IMR-90 (cell line): ENCODE results near the gene RGS17. TPM values are rescaled to one million over a fixed set of nuclear protein-coding genes. Genes with fewer than 3 reads are reported as not detected.

Source experiments
- ATAC-seq: fragments of 200-7000 bp; cut with Tn5 transposase; 2 replicates; pipeline ENCODE4 v1.9.1; 2020; ENCODE audit warnings: low read depth, mild to moderate bottlenecking, moderate library complexity
- BruUV-seq: library from RNA; stranded (reverse); fragments of 400-500 nt; replicated peaks from 2 replicates; lab custom pipeline; 2021; lab: Mats Ljungman, UMichigan
- CTCF ChIA-PET: fragments of 300-600 bp; formaldehyde crosslinking; extraction: SDS; loops from one replicate; lab custom pipeline; 2021; ENCODE audit warnings: antibody characterized with exemption; lab: Yijun Ruan, JAX
- POLR2A ChIA-PET: fragments of 300-600 bp; sonication (Branson Sonifier 250); formaldehyde crosslinking; loops from one replicate; lab custom pipeline; 2022; ENCODE audit warnings: antibody characterized with exemption; ENCODE audit not compliant: unreplicated experiment; lab: Charles Lee
- DNase-seq: peaks from one replicate; pipeline ENCODE4 v3.0.0; 2013
- H2AFZ ChIP-seq: replicated peaks from 2 replicates; pipeline ENCODE3; 2013; ENCODE audit warnings: low read length, mild to moderate bottlenecking; ENCODE audit not compliant: poor library complexity
- H2AK5ac ChIP-seq: 2 replicates; pipeline ENCODE4 v1.6.1; 2013; ENCODE audit warnings: low read depth, low read length, inconsistent platforms
- H2AK9ac ChIP-seq: replicated peaks from 2 replicates; pipeline ENCODE3; 2013; ENCODE audit warnings: mild to moderate bottlenecking, low read depth, low read length, moderate library complexity; ENCODE audit not compliant: poor library complexity
- H2BK120ac ChIP-seq: 2 replicates; pipeline ENCODE4 v1.6.1; 2013; ENCODE audit warnings: low read depth, low read length, inconsistent platforms
- H2BK15ac ChIP-seq: 3 replicates; pipeline ENCODE4 v1.6.1; 2013; ENCODE audit warnings: low read depth, low read length, inconsistent platforms
- H2BK20ac ChIP-seq: 2 replicates; pipeline ENCODE4 v1.6.1; 2013; ENCODE audit warnings: low read depth, mild to moderate bottlenecking, inconsistent platforms, low read length, moderate library complexity
- H2BK5ac ChIP-seq: 2 replicates; pipeline ENCODE4 v1.6.1; 2013; ENCODE audit warnings: mild to moderate bottlenecking, low read depth, low read length, inconsistent platforms; ENCODE audit not compliant: poor library complexity, severe bottlenecking
- H3K14ac ChIP-seq: replicated peaks from 2 replicates; pipeline ENCODE4 v1.6.1; 2013; ENCODE audit warnings: low read depth, low read length, inconsistent platforms
- H3K18ac ChIP-seq: 2 replicates; pipeline ENCODE4 v1.6.1; 2013; ENCODE audit warnings: low read depth, low read length, control low read depth
- H3K23ac ChIP-seq: 2 replicates; pipeline ENCODE4 v1.6.1; 2013; ENCODE audit warnings: low read depth, low read length, inconsistent platforms
- H3K27ac ChIP-seq: 2 replicates; pipeline ENCODE4 v1.5.1; 2013; ENCODE audit warnings: mild to moderate bottlenecking, control low read depth, low read length; ENCODE audit not compliant: insufficient read depth
- H3K27me3 ChIP-seq: 2 replicates; pipeline ENCODE4 v1.6.1; 2013; ENCODE audit warnings: low read length; ENCODE audit not compliant: control insufficient read depth, insufficient read depth
- H3K36me3 ChIP-seq: 2 replicates; pipeline ENCODE4 v1.6.1; 2013; ENCODE audit warnings: low read length, mixed read lengths; ENCODE audit not compliant: control insufficient read depth, insufficient read depth
- H3K4ac ChIP-seq: 2 replicates; pipeline ENCODE4 v1.6.1; 2013; ENCODE audit warnings: low read depth, low read length, inconsistent platforms
- H3K4me1 ChIP-seq: 2 replicates; pipeline ENCODE4 v1.6.1; 2013; ENCODE audit warnings: low read length, mixed read lengths; ENCODE audit not compliant: control insufficient read depth, insufficient read depth
- H3K4me2 ChIP-seq: 2 replicates; pipeline ENCODE4 v1.6.1; 2013; ENCODE audit warnings: low read depth, mild to moderate bottlenecking, control low read depth, low read length, moderate library complexity
- H3K4me3 ChIP-seq: 2 replicates; pipeline ENCODE4 v1.5.1; 2013; ENCODE audit warnings: low read depth, mild to moderate bottlenecking, control low read depth, low read length, moderate library complexity; ENCODE audit not compliant: insufficient read depth
- H3K56ac ChIP-seq: 2 replicates; pipeline ENCODE4 v1.6.1; 2013; ENCODE audit warnings: low read length, inconsistent platforms; ENCODE audit not compliant: insufficient read depth; ENCODE audit errors: extremely low read depth
- H3K79me1 ChIP-seq, 2 experiments: 2 replicates each; pipeline ENCODE4 v1.6.1; 2013; ENCODE audit warnings: low read length in 2 of 2, inconsistent platforms in 1 of 2, low read depth in 1 of 2
- H3K9ac ChIP-seq: 2 replicates; pipeline ENCODE4 v1.6.1; 2013; ENCODE audit warnings: low read depth, low read length, control low read depth
- H3K9me1 ChIP-seq: 2 replicates; pipeline ENCODE4 v1.6.1; 2013; ENCODE audit warnings: low read length, inconsistent platforms; ENCODE audit not compliant: insufficient read depth
- H3K9me3 ChIP-seq: 2 replicates; pipeline ENCODE4 v1.6.1; 2013; ENCODE audit warnings: low read length; ENCODE audit not compliant: control insufficient read depth, insufficient read depth
- H4K20me1 ChIP-seq: 2 replicates; pipeline ENCODE4 v1.6.1; 2013; ENCODE audit warnings: low read length, inconsistent platforms; ENCODE audit not compliant: insufficient read depth
- H4K5ac ChIP-seq: 2 replicates; pipeline ENCODE4 v1.6.1; 2013; ENCODE audit warnings: mild to moderate bottlenecking, low read depth, low read length, control low read depth
- H4K8ac ChIP-seq, 2 experiments: 2 replicates each; pipeline ENCODE4 v1.6.1; 2013; ENCODE audit warnings: low read depth in 2 of 2, low read length in 2 of 2, control low read depth in 1 of 2, inconsistent platforms in 1 of 2
- H4K91ac ChIP-seq: 2 replicates; pipeline ENCODE4 v1.6.1; 2013; ENCODE audit warnings: low read depth, low read length, inconsistent platforms; ENCODE audit not compliant: insufficient read depth
- BHLHE40 ChIP-seq: fragments of 150-350 bp; IDR thresholded peaks from 2 replicates; pipeline ENCODE4 v1.6.1; 2016; ENCODE audit warnings: mild to moderate bottlenecking, low read depth, low read length
- CEBPB ChIP-seq: IDR thresholded peaks from 2 replicates; pipeline ENCODE4 v1.6.1; 2012; ENCODE audit warnings: low read depth, low read length, improper control_type of control experiment
- CHD1 ChIP-seq: IDR thresholded peaks from 2 replicates; pipeline ENCODE4 v1.6.1; 2012; ENCODE audit warnings: low read depth, low read length, improper control_type of control experiment
- FOS ChIP-seq: fragments of 150-350 bp; IDR thresholded peaks from 2 replicates; pipeline ENCODE4 v1.6.1; 2016; ENCODE audit warnings: low read depth, low read length
- MXI1 ChIP-seq: IDR thresholded peaks from 2 replicates; pipeline ENCODE4 v1.6.1; 2012; ENCODE audit warnings: low read depth, mild to moderate bottlenecking, low read length, moderate library complexity, borderline replicate concordance
- RCOR1 ChIP-seq: IDR thresholded peaks from 2 replicates; pipeline ENCODE4 v1.6.1; 2012; ENCODE audit warnings: mild to moderate bottlenecking, low read length, improper control_type of control experiment; ENCODE audit not compliant: insufficient replicate concordance
- WGBS, 2 experiments: methylation state at CpG; one replicate each; pipeline versions ENCODE4 v1.1.5 to v1.1.7; 2013; ENCODE audit warnings: missing lambda C conversion rate in 2 of 2; ENCODE audit not compliant: insufficient read length in 1 of 2; ENCODE audit errors: extremely low coverage in 2 of 2; 5-methylcytosine and 5-hydroxymethylcytosine counted together
- dilution Hi-C: fragments of 300-500 bp; cut with HindIII; formaldehyde crosslinking; loops from one replicate; pipeline ENCODE4 v1.14.3; 2018; ENCODE audit warnings: low sequenced_read_pairs; ENCODE audit not compliant: unreplicated experiment
- in situ Hi-C: fragments of 300-500 bp; cut with MboI; formaldehyde crosslinking; loops from 3 replicates; pipeline ENCODE4 v1.14.3; 2019; ENCODE audit warnings: low sequenced_read_pairs, inconsistent platforms, mixed read lengths
- intact Hi-C: fragments of 100-400 bp; cut with micrococcal nuclease; formaldehyde crosslinking; loops from 2 replicates; pipeline ENCODE4 v1.10.0; 2022
- polyA plus RNA-seq, 3 experiments: library from polyadenylated mRNA; depleted of rRNA; stranded (reverse); fragments of >200 nt; gene quantifications; 2 replicates each; pipeline ENCODE4 v1.2.3, GENCODE V29; 2012; ENCODE audit warnings: low replicate concordance in 1 of 3
- total RNA-seq: library from RNA; depleted of rRNA; stranded (reverse); fragments of >200 nt; gene quantifications from 2 replicates; pipeline ENCODE4 v1.2.3, GENCODE V29; 2012
- TF ChIP-seq, protein P1 (sequence below): fragments of 150-350 bp; IDR thresholded peaks from 2 replicates; pipeline ENCODE4 v1.6.1; 2017; ENCODE audit warnings: mild to moderate bottlenecking, antibody characterized with exemption, low read length, low read depth

RGS17 gene
- total and polyA plus RNA-seq, 2 of the 4 experiments (the other 2 are of a cell fraction) = 0.75 to 1.4 TPM

DNA sequence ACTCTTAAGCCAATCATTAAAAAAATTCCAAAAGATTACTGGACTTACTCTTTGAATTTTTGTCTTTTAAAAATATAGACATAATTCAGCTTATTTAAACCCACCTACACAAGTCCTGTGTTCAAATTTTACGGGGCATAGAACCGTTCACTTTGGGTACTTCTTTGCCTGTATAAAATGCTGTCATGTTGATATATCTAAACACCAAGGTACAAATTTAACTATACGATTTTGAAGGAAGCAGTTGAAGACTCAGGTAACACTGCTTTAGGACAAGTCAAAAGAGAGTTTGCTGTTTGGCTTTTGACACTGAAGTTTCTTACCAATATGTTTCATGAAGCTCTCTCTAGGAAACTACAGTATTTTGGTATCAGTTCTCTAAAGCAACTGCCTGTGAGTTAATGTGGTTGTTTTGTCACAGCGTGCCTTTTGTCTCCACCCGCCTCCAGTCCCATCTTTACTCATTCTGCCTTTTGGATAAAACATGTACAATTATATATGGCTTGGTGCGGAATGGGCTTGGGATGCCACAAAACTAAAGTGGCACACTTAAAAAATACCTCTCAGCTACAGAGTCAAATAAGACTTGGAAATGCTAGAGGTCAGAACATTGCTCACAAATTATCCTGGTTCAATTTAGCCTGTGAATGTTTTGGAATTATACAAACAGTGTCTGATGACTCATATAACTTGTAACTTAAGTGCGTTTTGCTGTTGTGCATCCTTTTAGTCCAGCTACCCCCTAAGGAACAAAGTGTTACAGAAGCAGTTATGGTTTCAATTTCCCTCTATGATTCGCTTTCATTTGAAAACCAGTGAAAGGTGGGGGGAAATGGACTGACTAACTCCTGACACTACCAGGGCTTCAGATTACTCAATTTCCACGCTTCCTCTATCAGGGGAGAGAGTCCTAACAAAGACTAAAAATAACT lies 38.7 kb downstream of the RGS17 start:
- TF ChIP-seq RCOR1 = no peak
- no peak for TF ChIP-seq MXI1
- peak; percentile 85 for TF ChIP-seq FOS
- TF ChIP-seq, protein P1, sequence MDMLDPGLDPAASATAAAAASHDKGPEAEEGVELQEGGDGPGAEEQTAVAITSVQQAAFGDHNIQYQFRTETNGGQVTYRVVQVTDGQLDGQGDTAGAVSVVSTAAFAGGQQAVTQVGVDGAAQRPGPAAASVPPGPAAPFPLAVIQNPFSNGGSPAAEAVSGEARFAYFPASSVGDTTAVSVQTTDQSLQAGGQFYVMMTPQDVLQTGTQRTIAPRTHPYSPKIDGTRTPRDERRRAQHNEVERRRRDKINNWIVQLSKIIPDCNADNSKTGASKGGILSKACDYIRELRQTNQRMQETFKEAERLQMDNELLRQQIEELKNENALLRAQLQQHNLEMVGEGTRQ = no peak
- TF ChIP-seq BHLHE40 = peak; percentile 45; the same call in 1 of the 2 replicates
- no peak for TF ChIP-seq CHD1
- TF ChIP-seq CEBPB = peak; percentile 75
- Histone ChIP-seq H3K9me1 (no peaks in the 10 kb centered on the region; the same call in 1 of the 2 replicates), H3K56ac (peak overlapping the region; percentile 11; the same call in 1 of the 2 replicates), H3K36me3 (no peaks in the 10 kb centered on the region), H3K4me3 (peak overlapping the region; percentile 4; the same call in 1 of the 2 replicates), H3K9ac (no peak overlapping the region), H3K79me1 (no peaks in the 10 kb centered on the region), H3K4me1 (peaks cover 6% of the 10 kb centered on the region), H4K8ac (peak overlapping the region in 1 of 2 experiments; percentile 29; a peak in 2 of 4 replicates), H2BK15ac (peak overlapping the region; percentile 38; the same call in 1 of the 3 replicates), H2AK5ac (peak overlapping the region; percentile 50; the same call in 1 of the 2 replicates), H4K20me1 (no peaks in the 10 kb centered on the region), H3K9me3 (no peaks in the 10 kb centered on the region), H2BK20ac (peak overlapping the region; percentile 79; the same call in 1 of the 2 replicates), H3K14ac (peak overlapping the region; percentile 22; the same call in 1 of the 2 replicates), H2BK5ac (peak overlapping the region; percentile 65), H4K91ac (no peak overlapping the region), H3K27me3 (no peaks in the 10 kb centered on the region), H2AK9ac (no peak overlapping the region), H3K23ac (peak overlapping the region; percentile 41; the same call in 1 of the 2 replicates), H3K27ac (peak overlapping the region; percentile 62; the same call in 1 of the 2 replicates), H2BK120ac (peak overlapping the region; percentile 85), H4K5ac (no peak overlapping the region), H3K4me2 (peak overlapping the region; percentile 74), H3K18ac (peak overlapping the region; percentile 16; the same call in 1 of the 2 replicates), H2AFZ (no peak overlapping the region), H3K4ac (peak overlapping the region; percentile 33; the same call in 1 of the 2 replicates)
- ATAC-seq (peak; percentile 80), DNase-seq (peak; percentile 95)
- WGBS, 2 experiments = no CpG with 5 or more reads among the region's 9 CpGs
- dilution Hi-C loops = no loop called here
- CTCF ChIA-PET = interaction anchor here (0.6 kb wide), 2 partner anchors 958 to 1861 kb away, joined by 3 read pairs; no protein-coding TSS in a partner anchor
- no TSS peak for BruUV-seq
- intact Hi-C loops = no loop called here
- POLR2A ChIA-PET = no interaction called here
- in situ Hi-C loops = no loop called here
